ENCODE results near the gene PRLR. TPM values are rescaled to one million over a fixed set of nuclear protein-coding genes. Genes with fewer than 3 reads are reported as not detected.

The PRLR gene
- total RNA-seq, 2 donors from 2014 or later, result not detected

GRCh38 chr5:35158622-35159369 lies 71.5 kb downstream of the PRLR start:
- ATAC-seq, result no peak
- Mint-ChIP-seq H3K27ac (no peak overlapping the region), H3K4me3 (no peak overlapping the region), H3K4me1 (no peaks in the 10 kb centered on the region), H3K36me3 (ENCODE audit: low read depth) (no peaks in the 10 kb centered on the region), H3K27me3 (peaks cover 25% of the 10 kb centered on the region)
- DNase-seq, result no peak
- no peaks in the 10 kb centered on the region for H3K9me3 ChIP-seq (ENCODE audit: control insufficient read depth, low read length, poor library complexity, severe bottlenecking)

DNA sequence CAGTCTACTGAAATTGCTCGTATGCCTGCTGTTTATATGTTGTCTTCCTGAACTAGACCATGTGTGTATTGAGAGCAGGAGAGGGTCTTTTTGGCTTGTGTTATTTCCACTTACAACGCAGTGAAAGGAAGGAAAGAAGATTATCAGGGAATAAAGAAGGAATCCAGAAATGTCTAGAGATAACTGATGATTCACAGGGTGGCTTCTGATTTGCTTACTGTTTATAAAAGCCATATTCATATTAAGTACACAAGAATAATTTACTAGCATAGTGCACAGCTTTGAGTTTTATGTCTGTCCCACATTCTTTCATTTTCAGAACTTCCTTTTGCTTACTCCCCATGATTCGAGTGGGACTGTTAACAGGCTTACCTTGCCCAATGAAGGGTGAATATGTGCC lies 72.1 kb downstream of the PRLR start:
- Mint-ChIP-seq H3K4me1 (no peaks in the 10 kb centered on the region), H3K27me3 (peaks cover 21% of the 10 kb centered on the region), H3K4me3 (no peak overlapping the region), H3K36me3 (ENCODE audit: low read depth) (no peaks in the 10 kb centered on the region), H3K27ac (no peak overlapping the region)
- no peaks in the 10 kb centered on the region for H3K9me3 ChIP-seq (ENCODE audit: control insufficient read depth, low read length, poor library complexity, severe bottlenecking)
- ATAC-seq (no peak), DNase-seq (no peak)

DNA sequence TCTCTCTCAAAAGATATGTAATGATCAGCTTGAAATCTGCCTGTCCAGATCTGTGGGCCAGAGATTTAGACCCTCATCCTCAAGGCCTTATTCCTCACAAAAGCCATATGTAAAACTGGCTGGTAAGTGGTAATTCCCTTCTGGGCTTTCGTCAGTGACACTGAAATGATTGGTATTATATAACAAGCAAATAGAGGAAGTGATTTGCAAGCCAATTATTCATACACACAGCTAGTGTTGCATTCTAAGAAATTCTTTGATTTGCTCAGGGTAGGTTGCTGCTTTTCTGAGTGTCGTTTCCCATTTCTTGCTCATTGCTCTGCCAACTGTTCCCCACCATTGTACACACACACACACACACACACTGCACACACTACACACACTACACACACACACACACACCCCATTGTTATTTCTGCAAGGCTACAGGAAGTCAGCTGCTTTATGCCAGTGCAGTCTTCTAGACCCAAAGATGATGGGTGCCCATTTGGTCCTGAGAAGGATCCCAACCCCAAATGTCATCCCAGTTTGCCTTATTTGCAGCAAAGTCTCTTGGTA lies 76.8 kb downstream of the PRLR start:
- Mint-ChIP-seq H3K27me3 (peaks cover 12% of the 10 kb centered on the region), H3K36me3 (ENCODE audit: low read depth) (no peaks in the 10 kb centered on the region), H3K4me1 (no peaks in the 10 kb centered on the region), H3K27ac (no peak overlapping the region), H3K4me3 (no peak overlapping the region)
- no peak for DNase-seq
- ATAC-seq, result no peak
- H3K9me3 ChIP-seq (ENCODE audit: control insufficient read depth, low read length, poor library complexity, severe bottlenecking), result no peaks in the 10 kb centered on the region

- no peaks in the 10 kb centered on the region for H3K36me3 Mint-ChIP-seq (ENCODE audit: low read depth)
- no peak for DNase-seq
- no peak overlapping the region for H3K4me3 Mint-ChIP-seq
These were observed 77.6 kb downstream of the PRLR start for GRCh38 chr5:35152733-35153132.

GRCh38 chr5:35151146-35151920 lies 79.0 kb downstream of the PRLR start:
- DNase-seq, result no peak
- Mint-ChIP-seq H3K27ac (no peak overlapping the region), H3K27me3 (peaks cover 7% of the 10 kb centered on the region), H3K4me3 (no peak overlapping the region), H3K36me3 (ENCODE audit: low read depth) (no peaks in the 10 kb centered on the region), H3K4me1 (no peaks in the 10 kb centered on the region)
- H3K9me3 ChIP-seq (ENCODE audit: control insufficient read depth, low read length, poor library complexity, severe bottlenecking), result no peaks in the 10 kb centered on the region
- no peak for ATAC-seq

More at GRCh38 chr5:35152733-35153132, 77.6 kb downstream of the PRLR start:
- Mint-ChIP-seq H3K4me1 (no peaks in the 10 kb centered on the region), H3K27me3 (peaks cover 6% of the 10 kb centered on the region), H3K27ac (no peak overlapping the region)
- ATAC-seq, result no peak
- H3K9me3 ChIP-seq (ENCODE audit: control insufficient read depth, low read length, poor library complexity, severe bottlenecking), result no peaks in the 10 kb centered on the region

DNA sequence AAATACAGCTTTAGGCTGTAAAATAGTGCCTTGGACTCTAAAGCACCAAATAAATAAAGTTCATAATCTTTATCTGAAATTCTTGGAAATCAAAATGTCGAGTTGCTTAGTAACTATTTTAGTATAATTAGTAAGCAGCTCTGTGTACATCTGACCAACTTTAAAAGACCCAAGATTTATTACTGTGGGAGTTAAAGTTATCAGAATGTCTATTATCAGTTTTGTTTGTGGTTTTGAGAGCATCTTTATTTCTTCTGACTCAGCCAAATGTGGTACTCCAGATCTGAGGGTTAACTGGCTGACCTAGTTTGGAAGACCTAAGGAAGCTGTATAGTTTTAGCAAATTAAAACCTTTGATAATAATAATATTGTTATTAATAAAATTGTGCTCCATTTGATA lies 81.2 kb downstream of the PRLR start:
- Mint-ChIP-seq H3K36me3 (ENCODE audit: low read depth) (no peaks in the 10 kb centered on the region), H3K27me3 (peaks cover 19% of the 10 kb centered on the region), H3K27ac (no peak overlapping the region), H3K4me1 (no peaks in the 10 kb centered on the region), H3K4me3 (no peak overlapping the region)
- DNase-seq (no peak), ATAC-seq (no peak)
- H3K9me3 ChIP-seq (ENCODE audit: control insufficient read depth, low read length, poor library complexity, severe bottlenecking), result no peaks in the 10 kb centered on the region

DNA sequence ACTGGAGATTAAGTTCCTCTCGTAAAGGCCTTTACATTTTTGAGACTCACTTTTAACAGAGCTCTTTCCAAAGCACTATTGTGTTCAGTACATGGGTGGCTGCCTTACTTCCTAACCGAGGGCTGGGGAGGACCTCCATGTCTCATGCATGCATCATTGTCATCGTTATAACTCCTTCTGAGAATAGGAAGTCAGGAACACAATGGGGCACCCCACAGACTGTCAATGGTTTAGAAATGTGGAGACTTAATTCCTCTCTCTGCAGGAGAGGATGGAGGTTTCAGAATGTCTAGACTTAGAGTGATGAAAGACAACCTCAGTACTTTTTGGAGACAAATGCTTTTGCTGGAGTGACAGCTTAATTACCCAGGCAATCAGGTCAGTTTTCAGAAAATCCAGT lies 83.9 kb downstream of the PRLR start:
- no peaks in the 10 kb centered on the region for H3K9me3 ChIP-seq (ENCODE audit: control insufficient read depth, low read length, poor library complexity, severe bottlenecking)
- no peaks in the 10 kb centered on the region for H3K4me1 Mint-ChIP-seq
- DNase-seq (no peak), ATAC-seq (no peak)
- H3K36me3 Mint-ChIP-seq (ENCODE audit: low read depth), result no peaks in the 10 kb centered on the region
- H3K27ac Mint-ChIP-seq, result no peak overlapping the region
- H3K4me3 Mint-ChIP-seq, result no peak overlapping the region
- peaks cover 32% of the 10 kb centered on the region for H3K27me3 Mint-ChIP-seq

GRCh38 chr5:35145691-35146317 lies 84.5 kb downstream of the PRLR start:
- ATAC-seq (no peak), DNase-seq (no peak)
- peaks cover 32% of the 10 kb centered on the region for H3K27me3 Mint-ChIP-seq
- H3K27ac Mint-ChIP-seq, result no peak overlapping the region
- H3K4me1 Mint-ChIP-seq, result no peaks in the 10 kb centered on the region
- no peak overlapping the region for H3K4me3 Mint-ChIP-seq
- H3K9me3 ChIP-seq (ENCODE audit: control insufficient read depth, low read length, poor library complexity, severe bottlenecking), result no peaks in the 10 kb centered on the region
- H3K36me3 Mint-ChIP-seq (ENCODE audit: low read depth), result no peaks in the 10 kb centered on the region

DNA sequence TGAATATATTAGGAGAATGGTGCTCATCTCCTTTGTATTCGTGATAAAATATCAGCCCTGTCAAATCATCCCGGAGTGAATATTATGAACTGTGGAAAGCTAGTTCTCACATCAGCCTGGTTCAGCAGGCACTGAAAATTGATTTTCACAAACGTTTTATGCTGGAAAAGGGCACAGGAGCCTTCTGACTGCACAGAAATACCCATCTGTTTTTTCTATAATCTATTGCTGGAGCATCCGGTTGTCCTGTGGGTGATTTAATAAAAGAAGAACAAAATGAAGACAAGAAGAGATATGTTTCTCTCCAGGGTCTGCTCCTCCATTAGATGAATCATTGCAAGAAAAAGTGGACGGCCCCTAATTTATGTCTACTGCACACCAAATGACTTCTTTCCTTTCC lies 85.3 kb downstream of the PRLR start:
- Mint-ChIP-seq H3K4me1 (no peaks in the 10 kb centered on the region), H3K27ac (no peak overlapping the region), H3K27me3 (peaks cover 32% of the 10 kb centered on the region), H3K4me3 (no peak overlapping the region), H3K36me3 (ENCODE audit: low read depth) (no peaks in the 10 kb centered on the region)
- ATAC-seq (no peak), DNase-seq (no peak)
- no peaks in the 10 kb centered on the region for H3K9me3 ChIP-seq (ENCODE audit: control insufficient read depth, low read length, poor library complexity, severe bottlenecking)

GRCh38 chr5:35143841-35144240 lies 86.4 kb downstream of the PRLR start:
- H3K9me3 ChIP-seq (ENCODE audit: control insufficient read depth, low read length, poor library complexity, severe bottlenecking), result no peaks in the 10 kb centered on the region
- no peaks in the 10 kb centered on the region for H3K36me3 Mint-ChIP-seq (ENCODE audit: low read depth)
- no peak for ATAC-seq
- no peaks in the 10 kb centered on the region for H3K4me1 Mint-ChIP-seq
- no peak for DNase-seq
- peaks cover 32% of the 10 kb centered on the region for H3K27me3 Mint-ChIP-seq
- H3K27ac Mint-ChIP-seq, result no peak overlapping the region
- no peak overlapping the region for H3K4me3 Mint-ChIP-seq

DNA sequence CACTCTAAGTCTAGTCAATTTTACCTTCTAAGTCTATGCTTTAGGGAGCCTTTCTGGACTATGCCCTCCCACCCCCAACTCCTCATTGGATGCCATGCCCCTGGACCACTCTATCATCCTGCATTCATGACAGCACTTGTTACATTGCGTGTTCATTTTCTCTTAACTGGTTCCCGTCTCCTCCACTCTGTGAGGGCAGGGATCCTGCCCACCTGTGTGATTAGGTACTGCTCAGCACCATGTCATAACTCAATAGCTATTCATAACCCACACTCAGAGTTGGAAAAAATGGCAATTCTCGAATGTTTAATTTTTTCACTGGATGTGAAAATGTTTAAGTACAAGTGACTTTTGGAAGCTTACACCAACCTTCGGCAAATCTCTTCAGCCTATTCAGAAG lies 88.5 kb downstream of the PRLR start:
- no peak for ATAC-seq
- Mint-ChIP-seq H3K4me3 (no peak overlapping the region), H3K4me1 (no peaks in the 10 kb centered on the region), H3K27ac (no peak overlapping the region), H3K36me3 (ENCODE audit: low read depth) (no peaks in the 10 kb centered on the region), H3K27me3 (peaks cover 30% of the 10 kb centered on the region)
- no peaks in the 10 kb centered on the region for H3K9me3 ChIP-seq (ENCODE audit: control insufficient read depth, low read length, poor library complexity, severe bottlenecking)
- DNase-seq, result no peak

DNA sequence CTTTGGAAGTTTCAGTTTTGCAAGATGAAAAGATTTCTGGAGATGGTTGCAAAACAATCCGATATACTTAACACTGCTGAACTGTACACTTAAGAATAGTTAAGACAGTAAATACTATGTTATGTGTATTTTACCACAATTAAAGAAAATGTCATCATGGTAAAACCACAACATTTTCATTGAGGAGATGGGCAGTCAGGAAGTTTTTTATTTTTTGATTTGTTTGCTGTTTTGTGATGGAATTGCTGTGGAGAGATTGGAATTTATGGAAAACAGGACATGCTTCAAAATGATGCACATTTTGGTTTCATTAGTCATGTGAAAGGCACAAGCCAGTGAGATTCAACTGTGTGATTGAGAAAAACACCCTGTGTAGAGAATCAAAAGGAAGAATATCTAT lies 92.1 kb downstream of the PRLR start:
- no peaks in the 10 kb centered on the region for H3K9me3 ChIP-seq (ENCODE audit: control insufficient read depth, low read length, poor library complexity, severe bottlenecking)
- no peak overlapping the region for H3K27ac Mint-ChIP-seq
- peaks cover 27% of the 10 kb centered on the region for H3K27me3 Mint-ChIP-seq
- H3K36me3 Mint-ChIP-seq (ENCODE audit: low read depth), result no peaks in the 10 kb centered on the region
- H3K4me3 Mint-ChIP-seq, result no peak overlapping the region
- ATAC-seq (no peak), DNase-seq (no peak)
- peaks cover 7% of the 10 kb centered on the region for H3K4me1 Mint-ChIP-seq

DNA sequence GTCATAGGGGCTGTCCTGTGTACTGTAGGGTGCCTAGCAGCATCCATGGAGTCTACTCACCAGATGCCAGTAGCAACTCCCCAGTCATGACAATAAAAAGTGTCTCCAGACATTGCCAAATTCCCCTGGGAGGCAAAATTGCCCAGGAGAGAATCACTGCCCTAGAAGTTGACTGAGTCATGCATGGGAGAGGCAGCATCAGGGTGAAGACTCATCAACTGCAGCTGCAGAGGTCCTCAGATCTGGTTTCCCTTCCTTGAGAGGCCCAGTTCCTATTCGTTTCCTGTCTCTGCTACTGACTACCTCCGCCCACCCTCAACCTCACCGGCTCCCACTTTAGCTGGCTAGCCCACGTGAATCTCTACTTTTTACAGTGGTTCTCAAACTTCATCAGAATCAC lies 93.9 kb downstream of the PRLR start:
- Mint-ChIP-seq H3K36me3 (ENCODE audit: low read depth) (no peaks in the 10 kb centered on the region), H3K27me3 (peaks cover 20% of the 10 kb centered on the region), H3K27ac (no peak overlapping the region), H3K4me1 (peaks cover 7% of the 10 kb centered on the region), H3K4me3 (no peak overlapping the region)
- DNase-seq, result no peak
- ATAC-seq, result no peak
- H3K9me3 ChIP-seq (ENCODE audit: control insufficient read depth, low read length, poor library complexity, severe bottlenecking), result no peaks in the 10 kb centered on the region

Measured in T-helper 17 cell (primary cell).